ENCODE measurements around the gene SLC34A1. TPM values are rescaled to one million over a fixed set of nuclear protein-coding genes. Genes with fewer than 3 reads are reported as not detected.
A peak's percentile ranks its signal among the peaks of the same experiment; 100 is the strongest.

SLC34A1 gene
- total and polyA plus RNA-seq, 9 donors = not detected

DNA sequence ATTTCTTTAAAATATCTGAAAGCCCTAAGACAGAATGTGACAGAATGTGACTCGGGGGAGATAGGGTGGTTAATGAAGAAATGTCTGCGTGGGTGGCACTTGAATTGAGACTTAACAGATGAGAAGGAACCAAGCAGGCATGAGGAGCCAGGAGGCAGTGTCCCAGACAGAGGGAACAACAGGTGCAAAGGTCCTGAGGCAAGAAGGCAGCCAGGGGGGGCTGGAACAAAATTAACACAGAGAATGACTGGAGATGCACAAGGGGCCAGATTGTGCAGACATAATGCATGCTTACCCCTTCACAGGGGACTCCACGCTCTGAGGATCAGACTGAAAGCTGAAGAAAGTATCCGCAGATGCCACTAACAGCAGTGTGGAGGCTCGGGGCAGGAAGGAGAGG is 34.5 kb upstream of the SLC34A1 start:
- TF ChIP-seq EP300 (IDR thresholded peaks at IDR 0.05) (no peak), POLR2A (IDR thresholded peaks at IDR 0.05) (no peak), CTCF (IDR thresholded peaks at IDR 0.05) (no peak)
- 79 to 83% (median 82%) methylated on average over 5 of the region's 5 CpGs for WGBS, 3 donors
- intact Hi-C loops (cut with DNase I) = no loop called here
- H3K9me3 ChIP-seq = no peaks in the 10 kb centered on the region
- no peak overlapping the region for H3K27ac ChIP-seq
- no peaks in the 10 kb centered on the region for H3K36me3 ChIP-seq
- no peaks in the 10 kb centered on the region for H3K27me3 ChIP-seq
- no peak overlapping the region for H3K4me3 ChIP-seq
- no peak for DNase-seq
- peaks cover 14% of the 10 kb centered on the region for H3K4me1 ChIP-seq (ENCODE audit: insufficient read depth)

DNA sequence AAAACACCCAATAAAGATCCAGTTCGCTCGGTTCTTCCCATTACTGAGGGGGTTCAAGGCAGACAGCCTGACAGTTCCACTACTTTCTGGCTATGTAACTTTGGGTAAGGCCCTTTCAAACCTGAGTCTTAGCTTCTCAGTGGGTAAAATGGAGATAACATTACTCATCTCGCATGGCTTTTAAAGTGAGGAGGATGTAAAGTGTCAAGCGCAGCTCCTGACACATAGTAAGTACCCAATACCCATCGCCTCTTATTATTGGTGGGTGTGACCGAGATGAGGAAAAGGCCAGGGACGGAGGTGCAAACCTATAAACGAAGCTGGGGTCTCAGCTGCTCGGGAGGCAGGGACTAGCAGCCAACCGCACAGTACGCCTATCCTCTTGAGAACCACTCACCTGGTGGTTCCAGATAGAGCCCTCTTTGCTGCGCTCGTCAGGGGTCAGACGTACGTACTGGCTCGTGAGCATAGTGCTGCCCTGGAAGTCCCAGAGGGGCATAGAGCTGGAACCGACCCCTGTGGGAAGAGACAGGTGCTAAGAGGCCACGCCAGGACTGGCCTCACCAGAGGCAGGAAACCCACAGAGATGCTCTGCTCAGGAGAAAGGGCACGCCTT is 33.4 kb upstream of the SLC34A1 start:
- WGBS, 3 donors = 11 to 14% (median 12%) methylated on average over 18 to 19 of the region's 19 CpGs

GRCh38 chr5:177351392-177352329 is 32.6 kb upstream of the SLC34A1 start, which contains the start of gene LMAN2:
TSS of gene LMAN2 (minus strand) at chr5:177351668. CDS start at chr5:177351647, 21 bp downstream.
- peak; percentile 90 to 94 (median 91) for DNase-seq
- WGBS, 3 donors = 0 to 8% (median 6%) methylated on average over 50 to 55 of the region's 55 CpGs
- Histone ChIP-seq H3K4me3 (peak within 1 kb of the TSS; percentile 91), H3K27ac (peak within 1 kb of the TSS; percentile 50 to 80), H3K36me3 (no peaks in the 10 kb centered on the region), H3K27me3 (no peaks in the 10 kb centered on the region), H3K9me3 (no peaks in the 10 kb centered on the region), H3K4me1 (ENCODE audit: insufficient read depth) (peaks cover 14% of the 10 kb centered on the region)
- TF ChIP-seq EP300 (IDR thresholded peaks at IDR 0.05) (no peak), POLR2A (IDR thresholded peaks at IDR 0.05) (peak; percentile 47), CTCF (IDR thresholded peaks at IDR 0.05) (no peak)
- intact Hi-C loops (cut with DNase I) = no loop called here

More for the DNA sequence above, 33.4 kb upstream of the SLC34A1 start:
- no peak for DNase-seq
- Histone ChIP-seq H3K36me3 (no peaks in the 10 kb centered on the region), H3K4me1 (ENCODE audit: insufficient read depth) (peaks cover 14% of the 10 kb centered on the region), H3K9me3 (no peaks in the 10 kb centered on the region), H3K27ac (peak overlapping the region in 1 of 2 donors; percentile 80), H3K4me3 (peak overlapping the region; percentile 91), H3K27me3 (no peaks in the 10 kb centered on the region)
- intact Hi-C loops (cut with DNase I) = no loop called here
- TF ChIP-seq POLR2A (IDR thresholded peaks at IDR 0.05) (no peak), EP300 (IDR thresholded peaks at IDR 0.05) (no peak), CTCF (IDR thresholded peaks at IDR 0.05) (no peak)

GRCh38 chr5:177353093-177353492 is 31.1 kb upstream of the SLC34A1 start:
- Histone ChIP-seq H3K9me3 (no peaks in the 10 kb centered on the region), H3K27me3 (no peaks in the 10 kb centered on the region), H3K27ac (no peak overlapping the region), H3K36me3 (no peaks in the 10 kb centered on the region), H3K4me1 (ENCODE audit: insufficient read depth) (peaks cover 14% of the 10 kb centered on the region), H3K4me3 (no peak overlapping the region)
- 75 to 79% (median 76%) methylated on average over 5 of the region's 5 CpGs for WGBS, 3 donors
- intact Hi-C loops (cut with DNase I) = no loop called here
- DNase-seq = no peak
- no peak for TF ChIP-seq CTCF (IDR thresholded peaks at IDR 0.05)
- no peak for TF ChIP-seq EP300 (IDR thresholded peaks at IDR 0.05)
- no peak for TF ChIP-seq POLR2A (IDR thresholded peaks at IDR 0.05)
